Progenitor cell of endocrine pancreas (in vitro differentiated cells): ENCODE data around the gene GSPT1. TPM values are rescaled to one million over a fixed set of nuclear protein-coding genes. Genes with fewer than 3 reads are reported as not detected.
A peak's percentile ranks its signal among the peaks of the same experiment; 100 is the strongest.

Source experiments
- DNase-seq: peaks from one replicate; pipeline ENCODE4 v3.0.0; 2021; ENCODE audit warnings: low spot score; ENCODE audit not compliant: unreplicated experiment
- H3K27ac Mint-ChIP-seq: 2 replicates; pipeline ENCODE4 v1.8.0; 2021; ENCODE audit warnings: mild to moderate bottlenecking, moderate library complexity, mixed read lengths
- H3K27me3 Mint-ChIP-seq: 2 replicates; pipeline ENCODE4 v1.8.0; 2021; ENCODE audit warnings: mixed read lengths
- H3K36me3 Mint-ChIP-seq: 2 replicates; pipeline ENCODE4 v1.8.0; 2022; ENCODE audit warnings: mixed read lengths; ENCODE audit not compliant: insufficient read depth
- H3K4me1 Mint-ChIP-seq: 2 replicates; pipeline ENCODE4 v1.8.0; 2021; ENCODE audit warnings: low read depth, mixed read lengths
- H3K4me3 Mint-ChIP-seq: 2 replicates; pipeline ENCODE4 v1.8.0; 2021; ENCODE audit warnings: low read depth, mild to moderate bottlenecking, moderate library complexity, mixed read lengths
- H3K9me3 Mint-ChIP-seq: 2 replicates; pipeline ENCODE4 v1.8.0; 2021; ENCODE audit warnings: low read depth, mixed read lengths
- CTCF ChIP-seq: fragments of 200-600 bp; sonication (generic); IDR thresholded peaks from one replicate; pipeline ENCODE4 v1.5.0; 2021; ENCODE audit warnings: antibody characterized with exemption, mild to moderate bottlenecking; ENCODE audit not compliant: unreplicated experiment
- total RNA-seq: library from RNA; stranded (reverse); gene quantifications from 2 replicates; pipeline ENCODE4 v1.2.1, GENCODE V29; 2021

Gene GSPT1
- total RNA-seq, 1 donor from 2014 or later: 89.9 TPM

GRCh38 chr16:11890231-11890965, 25.4 kb downstream of the GSPT1 start:
- no peak for TF ChIP-seq CTCF
- no peak overlapping the region for H3K27ac Mint-ChIP-seq
- no peak overlapping the region for H3K4me3 Mint-ChIP-seq
- no peaks in the 10 kb centered on the region for H3K4me1 Mint-ChIP-seq
- H3K9me3 Mint-ChIP-seq: no peaks in the 10 kb centered on the region
- H3K36me3 Mint-ChIP-seq: peaks cover 30% of the 10 kb centered on the region
- DNase-seq: no peak
- no peaks in the 10 kb centered on the region for H3K27me3 Mint-ChIP-seq

GRCh38 chr16:11886881-11887280, 28.9 kb downstream of the GSPT1 start:
- TF ChIP-seq CTCF: no peak
- no peak for DNase-seq
- Mint-ChIP-seq H3K27me3 (no peaks in the 10 kb centered on the region), H3K27ac (peak overlapping the region; percentile 46), H3K36me3 (peaks cover 27% of the 10 kb centered on the region), H3K4me3 (no peak overlapping the region), H3K4me1 (no peaks in the 10 kb centered on the region), H3K9me3 (no peaks in the 10 kb centered on the region)

DNA sequence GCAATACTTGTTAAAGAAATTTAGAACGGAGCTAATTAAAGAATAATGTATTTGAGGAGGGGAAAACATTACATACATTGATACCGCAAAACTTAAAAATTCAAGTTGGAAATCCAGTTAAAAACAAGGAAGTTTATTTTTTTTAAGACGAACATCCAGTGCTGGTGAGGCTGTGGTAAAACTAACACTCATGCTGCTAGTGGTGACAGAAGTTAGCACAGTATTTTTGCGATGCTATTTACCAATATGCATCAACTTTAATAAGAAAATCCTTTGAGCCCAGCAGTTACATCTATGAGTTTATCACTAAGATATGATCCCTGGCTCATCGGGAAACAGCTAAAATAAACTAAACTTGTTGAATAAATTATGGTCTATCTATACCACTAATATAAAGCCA, 31.7 kb downstream of the GSPT1 start:
- H3K36me3 Mint-ChIP-seq: peaks cover 32% of the 10 kb centered on the region
- no peak for TF ChIP-seq CTCF
- no peak for DNase-seq
- H3K4me1 Mint-ChIP-seq: no peaks in the 10 kb centered on the region
- no peaks in the 10 kb centered on the region for H3K9me3 Mint-ChIP-seq
- H3K27me3 Mint-ChIP-seq: no peaks in the 10 kb centered on the region
- no peak overlapping the region for H3K4me3 Mint-ChIP-seq
- no peak overlapping the region for H3K27ac Mint-ChIP-seq

- DNase-seq: no peak
- Mint-ChIP-seq H3K27ac (no peak overlapping the region), H3K27me3 (no peaks in the 10 kb centered on the region), H3K9me3 (no peaks in the 10 kb centered on the region), H3K4me1 (peaks cover 1% of the 10 kb centered on the region), H3K36me3 (peaks cover 21% of the 10 kb centered on the region), H3K4me3 (no peak overlapping the region)
- no peak for TF ChIP-seq CTCF
Observed at GRCh38 chr16:11880007-11880406, 35.7 kb downstream of the GSPT1 start.

GRCh38 chr16:11877374-11877773, 38.4 kb downstream of the GSPT1 start:
- no peaks in the 10 kb centered on the region for H3K9me3 Mint-ChIP-seq
- DNase-seq: no peak
- peaks cover 22% of the 10 kb centered on the region for H3K36me3 Mint-ChIP-seq
- no peak overlapping the region for H3K27ac Mint-ChIP-seq
- no peaks in the 10 kb centered on the region for H3K27me3 Mint-ChIP-seq
- no peak overlapping the region for H3K4me3 Mint-ChIP-seq
- H3K4me1 Mint-ChIP-seq: peaks cover 1% of the 10 kb centered on the region
- TF ChIP-seq CTCF: no peak
